GM19035 (cell line): ENCODE data around the gene SLC22A23.

Experiments used
- ATAC-seq: cut with Tn5 transposase; IDR thresholded peaks from one replicate; pipeline ENCODE4 v1.9.1; 2021; ENCODE audit not compliant: unreplicated experiment

Gene SLC22A23

GRCh38 chr6:3446184-3446583 is 10.7 kb downstream of the SLC22A23 start:
- ATAC-seq, result no peak

DNA sequence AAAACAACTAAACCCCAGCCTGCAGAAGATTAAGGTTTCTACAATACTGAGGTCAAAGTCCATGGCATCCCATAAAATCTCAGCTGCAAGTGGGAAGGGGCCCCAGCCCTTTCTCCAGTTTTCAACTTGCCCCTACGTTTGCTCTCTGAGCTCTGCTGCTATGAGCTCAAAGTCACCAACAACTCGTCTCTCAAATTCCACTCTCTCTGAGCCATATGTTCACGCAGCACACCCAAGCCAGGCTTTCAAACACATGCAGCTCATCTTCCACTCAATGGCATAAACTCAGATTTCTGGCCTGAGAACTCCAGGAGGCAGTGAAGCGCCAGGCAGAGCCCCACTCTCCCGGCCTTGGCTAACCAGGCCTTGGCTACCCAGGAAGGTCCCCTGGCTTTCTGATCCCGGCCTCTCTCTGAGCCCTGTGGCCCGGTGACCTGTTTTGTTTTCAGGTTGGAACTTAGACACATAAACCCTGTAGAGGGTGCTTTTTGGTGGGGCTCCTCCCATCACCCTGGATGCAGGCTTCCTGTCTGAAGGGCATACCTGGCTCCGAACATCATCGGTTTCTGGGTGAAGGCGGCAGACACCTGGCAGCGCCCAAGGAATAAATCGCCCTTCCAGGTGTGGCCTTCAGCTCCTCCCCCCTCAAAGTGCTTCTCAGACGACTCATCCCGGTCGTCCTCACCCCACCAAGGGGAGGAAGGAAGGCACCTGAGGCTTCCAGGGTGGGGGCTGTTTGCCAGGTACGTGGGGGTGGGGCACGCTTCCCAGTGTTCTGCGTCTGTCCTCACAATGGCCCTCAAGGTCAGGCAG is 12.4 kb downstream of the SLC22A23 start:
- no peak for ATAC-seq

- no peak for ATAC-seq
Measured at GRCh38 chr6:3443221-3443515, 13.7 kb downstream of the SLC22A23 start.

DNA sequence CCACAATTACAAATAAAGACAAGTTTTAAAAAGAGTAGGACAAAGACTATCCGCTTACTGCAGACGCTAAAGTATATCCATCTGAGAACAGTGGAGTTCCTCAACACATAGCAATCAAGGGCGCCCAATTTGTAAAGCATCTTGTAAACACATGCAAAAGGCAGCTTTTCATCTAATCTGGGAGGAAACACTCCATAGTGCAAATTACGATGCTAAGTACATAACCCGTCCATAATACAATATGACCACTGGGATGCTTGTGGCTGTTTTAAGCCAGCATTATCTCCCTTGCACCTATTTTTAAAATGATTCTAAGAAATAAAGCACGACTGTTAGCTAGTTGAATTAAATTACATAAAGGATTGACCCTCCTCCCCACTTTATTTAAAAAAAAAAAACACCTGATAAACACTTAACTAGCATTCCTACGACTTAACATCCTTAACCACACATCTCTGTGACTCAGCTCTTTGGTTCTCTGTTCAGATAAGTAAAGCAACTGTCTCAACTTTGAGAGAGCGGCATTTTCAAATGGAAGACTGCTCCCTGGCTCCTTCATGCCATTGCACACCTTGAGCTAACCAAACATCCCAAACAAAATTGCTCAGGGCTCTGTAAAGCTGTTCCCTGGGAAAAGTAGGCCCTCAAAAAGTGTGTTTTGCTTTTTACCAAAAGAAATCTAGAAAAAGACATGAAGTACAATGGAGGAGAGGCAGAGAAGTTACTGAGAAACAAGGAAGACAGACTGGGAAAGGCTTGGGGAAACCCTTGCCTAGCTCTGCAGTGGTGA is 14.2 kb downstream of the SLC22A23 start:
- no peak for ATAC-seq

GRCh38 chr6:3440911-3441310 is 15.9 kb downstream of the SLC22A23 start:
- ATAC-seq, result no peak

GRCh38 chr6:3439961-3440360 is 16.9 kb downstream of the SLC22A23 start:
- ATAC-seq, result no peak

GRCh38 chr6:3438190-3439167 is 18.4 kb downstream of the SLC22A23 start:
- no peak for ATAC-seq

GRCh38 chr6:3433005-3433404 is 23.8 kb downstream of the SLC22A23 start:
- no peak for ATAC-seq

DNA sequence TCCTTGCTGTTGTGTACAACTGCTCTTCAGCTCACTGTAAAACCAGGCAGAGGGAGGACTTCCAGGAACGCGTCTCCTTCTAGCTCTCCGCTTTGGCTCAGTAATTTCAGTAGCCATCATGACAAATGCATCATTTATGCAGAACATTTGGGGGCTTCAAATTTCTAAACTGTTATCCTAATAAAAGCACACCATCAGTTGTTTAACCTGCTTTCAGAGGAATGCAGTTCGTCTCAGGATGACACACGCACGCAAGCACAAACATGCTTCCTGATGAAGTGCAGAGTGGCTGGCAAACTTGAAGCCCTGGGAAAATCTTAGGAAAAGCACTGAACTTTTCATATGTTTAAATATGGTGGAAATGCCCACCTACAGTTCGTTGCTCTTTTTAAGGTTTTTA is 24.4 kb downstream of the SLC22A23 start:
- no peak for ATAC-seq

GRCh38 chr6:3431994-3432393 is 24.9 kb downstream of the SLC22A23 start:
- ATAC-seq, result no peak

DNA sequence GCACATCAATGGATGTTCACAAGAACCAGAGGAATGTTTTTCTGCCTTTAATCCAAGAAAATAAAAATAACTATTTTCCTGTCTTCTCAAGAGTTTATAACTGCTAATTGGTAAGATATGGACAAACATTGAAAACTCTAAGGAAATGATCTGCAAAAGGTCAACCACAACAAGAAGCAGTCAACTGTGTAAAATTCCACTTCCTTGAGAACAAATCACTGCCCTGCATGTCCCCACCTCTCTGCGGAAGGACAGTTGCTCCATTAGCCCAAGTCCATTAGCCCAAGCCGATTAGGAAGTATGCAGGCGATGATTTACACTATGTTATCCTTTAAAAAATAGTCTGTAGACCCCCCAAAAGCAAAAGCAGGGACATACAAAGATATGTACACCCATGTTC is 27.6 kb downstream of the SLC22A23 start:
- ATAC-seq, result no peak

DNA sequence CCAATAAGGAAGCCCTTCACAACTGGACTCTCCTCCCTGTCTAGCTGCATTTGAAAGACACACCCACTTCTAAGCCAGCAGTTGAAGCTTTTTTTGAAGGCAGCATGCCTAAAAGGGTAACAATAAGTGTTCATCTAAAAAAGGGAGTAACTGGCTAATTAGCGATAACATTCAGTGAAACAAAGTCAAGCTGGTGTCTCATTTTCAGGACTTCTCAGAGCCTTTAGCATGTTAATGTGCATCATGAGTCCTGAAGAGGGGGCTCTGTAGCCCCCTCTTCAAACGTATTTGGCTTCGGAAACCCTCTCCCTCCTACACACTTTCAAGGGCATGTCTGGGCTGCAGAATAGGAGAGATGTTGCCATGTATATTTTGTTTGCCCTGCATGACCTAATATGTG is 28.1 kb downstream of the SLC22A23 start:
- no peak for ATAC-seq

- no peak for ATAC-seq
Measured at GRCh38 chr6:3428247-3428646, 28.6 kb downstream of the SLC22A23 start.

DNA sequence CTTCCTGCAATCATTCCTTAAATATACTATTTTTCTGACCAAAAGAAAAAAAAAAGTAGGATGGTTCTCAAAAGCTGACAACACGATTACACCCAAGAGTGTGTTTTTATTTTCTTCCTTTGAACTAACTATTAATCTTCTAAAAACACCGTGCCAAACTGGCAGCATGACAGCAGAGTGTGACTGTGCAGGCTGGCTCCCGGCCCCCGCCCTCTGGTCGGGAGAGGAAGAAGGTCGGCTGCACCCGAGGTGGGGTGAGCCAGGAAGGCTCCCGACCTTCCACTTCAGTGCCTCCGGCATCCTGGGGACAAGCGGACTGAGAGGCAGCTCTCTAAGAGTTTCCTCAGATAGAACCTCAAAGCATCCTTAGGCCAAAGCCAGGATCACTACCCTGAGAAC is 29.2 kb downstream of the SLC22A23 start:
- ATAC-seq, result no peak

DNA sequence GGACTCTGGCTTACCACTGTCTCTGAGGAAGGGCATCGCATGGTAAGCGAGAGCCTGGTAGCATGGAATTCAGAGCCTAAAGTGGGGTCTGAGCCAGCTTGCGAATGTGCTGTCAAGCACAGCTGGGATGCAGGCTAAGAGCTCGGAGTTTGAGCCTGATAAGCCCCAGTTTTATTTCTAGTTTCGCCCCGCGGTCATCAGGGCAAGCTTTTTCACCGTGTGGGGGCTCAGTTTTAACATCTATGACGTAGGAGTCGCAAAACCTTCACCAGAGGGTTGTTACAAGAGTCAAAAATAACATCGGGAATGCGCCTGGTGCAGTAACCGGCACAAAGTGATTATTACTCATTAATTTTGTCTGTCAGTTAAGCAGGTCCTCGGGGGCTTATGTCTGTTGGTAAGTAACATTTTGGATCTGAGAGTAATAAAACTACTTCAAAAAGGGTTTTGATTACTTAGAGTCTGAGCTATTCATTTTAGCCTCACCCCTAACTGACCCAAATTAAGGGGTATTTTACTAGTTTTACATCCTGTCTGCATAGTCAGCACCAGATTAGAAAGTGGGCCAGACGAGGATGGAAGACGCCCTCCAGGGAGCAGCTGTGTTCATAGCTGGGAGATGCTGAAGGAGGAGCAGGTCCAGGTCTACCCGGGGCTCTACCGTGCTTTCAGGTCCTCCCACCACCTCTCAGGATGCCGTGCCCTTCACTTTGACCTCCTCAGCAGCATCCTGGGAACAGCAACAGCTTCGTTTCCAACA is 29.7 kb downstream of the SLC22A23 start:
- ATAC-seq, result no peak

DNA sequence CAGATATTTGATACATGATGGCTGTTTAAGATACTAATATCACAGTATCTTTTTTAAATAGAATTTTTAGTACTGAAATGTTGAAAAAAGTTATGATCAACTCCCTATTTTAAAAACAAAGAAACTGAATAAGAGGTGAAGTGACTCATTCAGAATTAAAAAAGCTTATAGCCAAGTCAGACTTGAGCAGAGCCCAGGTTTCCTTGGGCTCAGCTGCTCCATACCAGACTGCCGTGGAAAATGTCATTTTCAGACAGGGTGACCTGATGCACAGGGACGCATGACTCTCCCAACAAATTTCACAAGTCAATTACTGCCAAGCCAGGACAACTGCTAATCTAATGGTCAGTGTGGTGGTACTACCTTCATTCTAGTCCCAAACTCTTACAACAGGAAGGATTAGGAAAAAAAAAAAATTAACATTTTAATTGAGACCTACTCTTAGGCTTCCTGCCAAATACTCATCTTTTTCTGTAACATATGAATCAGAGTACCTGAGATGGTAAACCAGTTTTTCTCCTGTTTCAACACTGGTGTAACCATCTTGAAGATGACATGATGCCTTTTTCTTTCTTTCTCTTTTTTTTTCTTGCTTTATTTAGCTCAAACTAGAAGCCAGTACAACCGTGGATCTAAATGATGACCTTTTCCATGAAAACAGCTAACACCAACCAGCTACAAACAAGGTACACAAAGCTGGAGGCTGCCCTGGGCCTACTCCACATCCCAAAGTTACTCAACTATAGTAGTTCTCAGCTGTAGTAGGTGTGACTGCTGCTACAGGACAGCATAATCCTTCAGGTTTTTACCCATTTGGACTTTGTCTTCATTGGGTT is 30.5 kb downstream of the SLC22A23 start:
- ATAC-seq, result no peak

GRCh38 chr6:3425574-3425973 is 31.3 kb downstream of the SLC22A23 start:
- no peak for ATAC-seq

- ATAC-seq, result no peak
Measured at GRCh38 chr6:3424185-3424927, 32.5 kb downstream of the SLC22A23 start.
